SK-N-SH treated with all-trans-retinoic acid at 6 μM for 48 hours (cell line): ENCODE data around the gene MYO3A.

Experiments
- BACH2 ChIP-seq: fragments of 250-450 bp; sonication (Bioruptor Pico); IDR thresholded peaks from 2 replicates; pipeline ENCODE4 v1.9.0; 2021; ENCODE audit warnings: mild to moderate bottlenecking, borderline replicate concordance
- SNAI2 ChIP-seq: fragments of 250-450 bp; sonication (Bioruptor Pico); IDR thresholded peaks from 2 replicates; pipeline ENCODE4 v1.5.0; 2020; ENCODE audit warnings: mild to moderate bottlenecking, moderate library complexity
- ZNF565 ChIP-seq: fragments of 450-650 bp; formaldehyde crosslinking; conservative IDR thresholded peaks from 2 replicates; pipeline ENCODE4 v1.5.0; 2020; ENCODE audit warnings: low read depth, mild to moderate bottlenecking, moderate library complexity

DNA sequence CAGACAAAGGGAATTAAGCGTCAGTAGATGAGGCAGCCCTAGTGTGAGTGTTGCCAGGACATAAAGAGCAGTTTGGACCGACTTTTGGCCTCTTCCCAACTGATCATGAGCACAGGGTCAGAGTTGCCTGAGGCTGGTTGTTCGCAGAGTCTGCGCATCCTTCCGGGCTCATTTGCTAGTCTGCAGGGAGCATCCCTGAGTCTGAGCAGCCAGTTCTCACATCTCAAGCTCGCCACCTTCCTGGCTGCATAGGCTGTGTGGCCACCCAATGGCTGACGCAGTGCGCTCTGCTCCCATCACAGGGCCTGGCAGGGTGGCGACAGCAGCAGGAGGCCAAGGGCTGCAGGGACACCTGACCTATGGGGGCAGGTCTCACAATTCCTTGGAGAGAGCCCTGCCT lies 287.5 kb downstream of the MYO3A start:
- TF ChIP-seq SNAI2 (CRISPR knock-in tag): no peak
- no peak for TF ChIP-seq BACH2 (CRISPR knock-in tag)
- no peak for TF ChIP-seq ZNF565 (CRISPR knock-in tag)
